CD4-positive, alpha-beta T cell treated with Interleukin-4 for 4 hours (primary cell): ENCODE data around the gene CA7.

Experiments used
- DNase-seq: peaks from one replicate; pipeline ENCODE4 v3.0.0-alpha.2; 2020

Gene CA7

GRCh38 chr16:66899310-66899944 lies 55.2 kb downstream of the CA7 start:
- DNase-seq = no peak

GRCh38 chr16:66899945-66900710 lies 55.9 kb downstream of the CA7 start:
- no peak for DNase-seq

DNA sequence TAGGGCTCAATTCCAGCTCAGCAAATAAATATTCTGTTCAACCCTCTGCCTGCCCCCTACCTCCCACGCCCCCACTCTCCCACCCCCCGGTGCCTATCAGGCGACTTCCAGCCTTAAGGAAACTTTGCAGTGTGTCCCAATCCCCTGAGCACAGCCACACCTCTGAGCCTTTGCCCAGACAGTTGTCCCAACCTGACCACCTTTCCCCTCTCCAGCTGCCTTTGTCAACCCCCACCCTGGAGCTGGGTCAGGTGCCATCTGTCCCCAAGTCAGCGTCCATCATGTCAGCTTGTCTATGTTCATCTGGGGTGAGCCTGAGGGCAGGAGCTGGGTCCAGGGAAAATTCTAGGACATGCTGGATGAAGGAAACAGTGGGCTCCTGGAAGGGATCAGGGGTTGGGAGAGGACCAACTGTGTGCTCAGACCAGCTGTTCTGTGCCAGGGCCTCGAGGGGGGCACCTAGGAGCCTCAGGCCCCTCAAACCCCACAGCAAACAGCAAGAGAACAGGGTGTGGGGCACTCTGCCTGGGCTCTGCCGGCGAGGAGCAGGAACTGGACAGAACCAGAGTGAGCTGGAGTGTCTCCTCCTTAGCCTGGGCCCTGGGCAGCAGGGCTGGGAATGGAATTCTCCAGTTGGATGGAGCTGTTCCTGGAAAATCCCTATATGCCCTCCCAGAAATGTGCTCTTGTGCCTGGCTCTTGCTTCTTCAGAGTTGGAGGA lies 56.7 kb downstream of the CA7 start:
- no peak for DNase-seq

DNA sequence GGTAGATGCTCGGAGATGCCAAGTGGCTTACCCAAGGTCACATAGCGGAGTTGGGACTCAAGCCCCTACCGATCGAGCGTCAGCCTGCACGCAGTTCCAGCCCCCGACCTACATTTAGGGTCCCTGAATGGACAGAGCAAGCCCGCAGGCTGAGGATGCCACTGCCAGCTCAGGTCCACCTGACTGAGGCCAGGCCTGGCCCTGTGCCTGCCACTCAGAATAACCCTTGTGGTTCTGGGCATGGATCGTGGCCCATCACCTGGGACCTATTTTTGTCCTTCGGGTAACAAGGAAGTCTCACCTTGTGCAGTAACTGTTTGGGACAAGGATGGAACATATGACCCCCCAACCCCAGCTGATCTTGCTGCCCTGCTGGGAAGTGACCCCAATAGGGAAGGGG lies 57.4 kb downstream of the CA7 start:
- DNase-seq = no peak

DNA sequence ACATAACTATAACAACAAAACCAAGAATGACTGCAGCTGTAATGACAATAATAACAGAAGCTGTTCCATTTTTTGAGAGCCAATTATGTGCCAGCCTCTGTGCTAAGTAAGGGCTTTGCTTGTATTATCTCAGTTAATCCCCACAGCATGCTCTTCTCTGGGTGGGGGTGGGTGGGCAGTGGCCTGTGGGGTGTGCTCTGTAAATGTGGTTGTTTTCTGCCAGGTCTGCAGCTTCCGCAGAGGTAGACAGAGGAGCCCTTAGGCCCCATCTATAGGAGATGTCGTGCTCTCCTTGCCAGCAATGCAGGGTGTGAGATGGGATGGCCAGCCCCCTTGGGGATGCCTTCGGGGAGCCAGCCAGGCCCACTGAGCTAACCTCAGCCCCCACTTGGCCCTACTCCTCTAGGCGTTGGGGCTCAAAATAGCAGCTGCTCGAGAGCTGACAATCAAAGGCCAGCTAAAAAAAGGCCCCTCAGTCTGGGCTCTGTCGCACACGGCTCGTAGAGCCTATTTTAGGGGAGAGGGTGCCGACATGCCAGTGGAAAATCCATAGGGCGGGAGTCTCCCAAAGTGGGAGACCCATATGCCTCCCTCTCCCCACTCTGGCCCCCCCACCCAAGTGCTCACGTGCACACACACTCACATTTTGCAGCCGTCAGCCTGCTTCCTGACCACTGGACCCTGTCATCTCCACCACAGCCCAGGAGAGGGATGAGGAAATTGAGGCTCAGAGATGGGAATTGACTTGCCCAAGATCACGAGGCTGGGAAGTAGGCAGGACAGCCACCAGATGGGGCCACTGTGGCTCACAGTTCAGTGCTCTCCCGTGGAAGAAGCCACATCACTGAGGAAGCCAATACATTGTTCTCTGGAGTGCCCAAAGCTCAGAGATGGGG lies 58.7 kb downstream of the CA7 start:
- DNase-seq = no peak
